NCI-H146 treated with DMSO at 0.1 percent for 48 hours (cell line): Measurements from ENCODE around the gene CYP26B1.

Source experiments
- DNase-seq: peaks from one replicate; lab custom pipeline; 2025; ENCODE audit not compliant: unreplicated experiment; lab: John Stamatoyannopoulos, UW

Gene CYP26B1

DNA sequence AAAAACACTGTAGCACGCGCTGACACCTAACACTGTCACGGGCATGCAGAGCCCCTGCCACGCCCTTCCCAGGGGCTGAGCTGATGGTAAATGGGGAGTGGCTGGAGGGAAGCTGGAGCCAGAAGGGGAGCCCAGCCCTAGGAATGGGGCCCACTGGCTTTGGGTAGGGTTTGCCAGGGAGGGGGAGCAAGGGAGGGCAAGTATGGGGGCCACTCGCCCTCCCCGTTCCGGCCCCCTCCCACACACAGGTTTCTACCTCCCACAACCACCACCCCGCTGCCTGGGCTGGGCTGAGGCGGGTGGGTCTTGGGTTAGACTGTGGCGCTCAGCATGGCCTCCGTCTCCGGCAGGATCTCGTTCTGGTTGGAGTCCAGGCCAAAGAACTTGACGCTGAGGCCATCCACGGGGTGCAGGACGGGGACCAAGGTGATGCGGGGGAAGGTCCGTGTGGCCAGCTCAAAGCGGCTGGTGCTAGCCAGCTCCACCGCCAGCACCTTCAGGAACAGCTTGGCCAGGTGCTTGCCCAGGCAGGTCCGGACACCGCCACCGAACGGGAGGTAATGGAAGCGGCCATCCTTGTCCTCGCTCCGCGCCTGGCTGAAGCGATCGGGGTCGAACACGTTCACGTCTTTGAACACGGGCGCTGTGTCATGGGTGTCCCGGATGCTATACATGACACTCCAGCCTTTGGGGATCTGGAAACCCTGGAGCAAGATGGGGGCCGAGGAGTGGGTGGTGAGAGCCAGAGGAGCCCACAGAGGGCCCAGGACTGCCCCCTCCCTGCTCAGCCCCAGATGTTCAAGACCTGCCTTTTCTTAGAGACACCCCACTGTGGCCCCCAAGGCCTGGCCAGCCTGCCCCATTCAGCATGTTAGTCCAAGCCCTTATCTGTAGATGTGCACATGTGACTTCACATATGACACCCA, 15.5 kb downstream of the CYP26B1 start:
- no peak for DNase-seq

DNA sequence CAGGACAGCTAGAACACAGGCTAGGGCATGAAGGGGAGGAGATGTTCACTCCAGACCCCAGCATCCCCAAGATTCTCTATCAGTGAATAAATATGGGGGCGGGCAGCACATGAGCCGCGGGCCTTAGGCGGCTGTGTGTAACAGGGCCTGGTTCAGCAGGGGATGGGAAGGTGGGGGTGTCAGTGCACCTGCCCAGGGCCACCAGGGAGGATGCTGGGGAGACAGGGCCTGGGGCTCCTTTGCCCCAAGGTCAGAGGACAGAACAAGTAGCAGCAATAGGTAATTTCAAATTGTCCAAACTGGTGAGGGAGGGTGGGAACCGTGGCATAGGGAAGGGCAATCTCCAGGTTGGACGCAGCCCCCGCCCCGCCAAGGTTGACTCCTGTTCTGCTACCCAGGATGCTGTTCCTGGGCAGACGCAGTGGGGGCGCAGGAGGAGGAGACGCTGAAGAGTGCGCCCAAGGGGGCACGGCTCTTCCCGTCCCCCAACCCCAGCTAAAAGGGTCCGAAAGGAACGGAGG, 16.2 kb downstream of the CYP26B1 start:
- DNase-seq, result no peak

DNA sequence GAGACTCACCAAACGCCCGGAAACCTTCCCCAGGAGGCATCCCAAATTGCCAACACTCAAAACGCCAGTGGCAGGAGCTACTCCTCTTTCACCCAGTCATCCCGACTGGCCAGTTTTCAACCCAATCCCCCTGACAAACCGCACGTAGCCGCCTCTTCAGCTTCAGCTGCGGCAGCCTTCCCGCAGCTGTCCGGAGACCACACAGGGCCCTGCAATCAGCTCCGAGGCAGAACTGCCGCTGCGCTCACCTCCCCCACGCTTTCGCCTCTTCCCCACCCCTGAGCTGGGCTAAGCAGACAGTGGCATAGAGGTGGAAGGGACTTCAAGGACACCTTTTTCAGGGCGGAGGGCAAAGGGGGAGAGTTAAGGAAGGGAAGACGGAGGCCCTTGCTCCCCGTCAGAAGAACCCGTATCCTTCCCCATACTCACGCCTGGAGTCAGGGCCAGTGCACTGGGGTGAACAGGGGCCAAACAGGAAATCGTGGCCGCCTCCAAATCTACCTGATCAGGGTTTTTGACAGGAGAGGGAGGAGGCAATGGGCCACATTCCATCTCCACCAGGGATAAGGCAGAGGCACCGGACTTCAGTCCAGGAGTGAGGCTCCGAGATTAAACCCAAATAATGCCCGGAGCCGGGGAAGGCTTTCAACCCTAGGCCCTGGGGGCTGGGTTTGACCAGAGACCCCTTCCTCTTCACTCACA, 16.9 kb downstream of the CYP26B1 start:
- no peak for DNase-seq

DNA sequence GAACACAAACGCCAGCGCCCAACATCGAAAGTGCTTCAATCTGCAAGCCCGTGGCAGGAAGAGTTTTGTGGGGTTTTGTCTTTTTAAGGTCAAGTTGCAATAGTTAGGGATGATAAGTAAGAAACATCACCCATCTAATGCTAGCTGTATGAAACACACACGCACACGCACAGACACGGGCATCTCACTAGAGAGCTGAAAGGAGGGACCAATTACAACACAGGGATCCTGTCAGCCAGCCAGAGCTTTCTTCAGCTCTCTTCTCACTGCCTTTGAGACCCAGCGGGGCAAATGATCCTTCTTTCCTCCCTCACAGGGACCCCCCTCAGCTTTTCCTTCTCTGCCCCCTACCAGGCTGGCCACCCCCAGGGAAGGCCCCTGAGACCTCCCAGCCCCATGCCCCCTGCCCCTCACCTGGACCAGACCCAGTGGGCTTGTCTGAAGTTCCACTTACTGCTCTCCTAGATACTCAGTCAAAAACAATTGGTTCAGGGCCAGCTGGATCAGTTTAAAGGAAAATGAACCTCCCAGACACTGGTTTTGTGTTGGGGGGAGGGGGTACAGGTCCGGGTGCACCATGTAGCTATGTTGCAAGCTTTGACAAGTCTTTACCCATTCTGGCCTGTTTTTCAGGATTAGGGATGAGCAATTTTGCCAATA, 17.9 kb downstream of the CYP26B1 start:
- DNase-seq, result no peak

DNA sequence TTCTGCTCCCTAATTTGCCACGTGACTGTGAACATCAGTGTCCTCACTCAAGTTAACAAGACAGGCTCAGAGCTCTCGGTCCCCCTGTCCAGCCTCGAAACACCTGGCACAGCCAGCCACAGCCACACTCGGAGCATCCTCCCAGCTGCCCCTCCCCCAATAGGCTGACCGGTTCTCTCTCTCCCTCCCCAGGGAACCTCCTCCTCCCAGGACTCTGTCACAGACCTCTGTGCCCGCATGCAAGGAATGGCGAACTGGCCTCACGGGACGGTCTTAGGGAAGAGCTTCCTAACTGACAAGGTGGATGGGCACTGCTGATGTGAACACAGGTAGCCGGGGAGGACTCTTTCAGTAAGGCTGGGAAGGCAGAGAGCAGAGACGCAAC, 18.8 kb downstream of the CYP26B1 start:
- no peak for DNase-seq

DNA sequence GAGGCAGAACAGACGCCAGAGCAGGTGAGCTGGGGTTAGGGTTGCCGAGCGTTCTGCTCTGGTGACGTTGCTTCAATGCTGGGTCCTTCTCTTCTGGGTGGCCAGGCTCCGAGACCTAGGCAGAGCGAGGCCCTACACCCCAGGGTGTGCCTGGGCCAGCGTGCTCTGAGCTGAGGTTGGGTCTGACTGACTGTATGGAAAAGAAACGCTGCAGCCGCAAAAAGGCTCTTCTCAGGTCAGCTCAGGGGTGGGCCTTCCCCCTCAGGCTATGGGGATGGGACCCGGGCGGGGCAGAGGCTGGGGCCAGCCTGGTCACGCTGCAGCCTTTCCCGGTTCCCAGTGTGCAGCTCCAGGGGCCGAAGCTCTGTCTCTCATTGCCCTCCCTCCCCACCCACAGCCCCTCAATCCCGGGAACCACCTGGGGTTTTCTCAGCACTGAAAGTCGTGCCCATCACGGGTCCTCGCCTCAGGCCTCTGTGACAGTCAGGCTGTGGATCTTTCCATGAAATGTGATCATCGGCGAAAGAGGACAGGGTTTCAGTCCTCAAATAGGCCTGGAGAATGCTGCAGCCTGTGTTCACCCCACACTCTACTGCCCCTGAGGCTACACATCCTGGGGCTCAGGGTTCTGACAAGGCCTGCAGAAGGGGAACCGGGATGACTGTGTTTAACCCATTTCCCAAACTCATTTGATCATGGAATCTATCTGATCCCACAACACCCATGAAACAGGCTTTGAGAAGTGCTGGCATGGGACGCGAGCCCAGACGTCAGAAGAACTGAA, 19.4 kb downstream of the CYP26B1 start:
- DNase-seq, result no peak

DNA sequence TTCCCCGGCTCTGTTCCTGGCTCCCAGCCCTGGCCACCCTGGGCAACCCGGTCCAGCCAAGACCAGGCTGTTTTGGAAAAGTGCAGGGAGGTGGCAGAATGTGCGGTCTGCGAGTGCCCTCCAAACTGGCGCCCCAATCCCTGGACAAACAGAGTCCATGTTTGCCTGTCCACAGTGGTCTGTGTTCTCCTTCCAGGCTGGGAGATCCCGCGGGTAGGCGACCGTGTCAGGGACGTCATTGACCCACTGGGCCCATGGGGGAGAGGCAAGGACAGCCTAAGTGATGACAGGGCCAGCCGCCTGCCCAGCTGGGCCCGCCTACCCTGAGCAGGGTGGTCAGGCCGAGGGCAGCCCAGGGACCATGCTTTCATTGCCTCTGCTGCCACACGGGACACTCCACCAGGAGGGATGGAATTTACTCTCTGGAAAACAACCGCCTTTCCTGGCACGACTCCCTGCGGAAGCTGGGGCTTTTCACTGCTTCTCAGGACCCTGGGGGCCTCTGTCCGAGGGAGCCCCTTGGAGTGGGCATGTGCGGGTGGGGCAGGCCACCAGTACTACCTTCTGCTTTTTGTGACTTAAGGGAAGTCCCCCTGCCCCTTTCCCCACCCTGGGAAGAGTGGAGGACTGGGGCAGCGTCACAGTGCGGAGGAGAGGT, 20.1 kb downstream of the CYP26B1 start:
- no peak for DNase-seq

DNA sequence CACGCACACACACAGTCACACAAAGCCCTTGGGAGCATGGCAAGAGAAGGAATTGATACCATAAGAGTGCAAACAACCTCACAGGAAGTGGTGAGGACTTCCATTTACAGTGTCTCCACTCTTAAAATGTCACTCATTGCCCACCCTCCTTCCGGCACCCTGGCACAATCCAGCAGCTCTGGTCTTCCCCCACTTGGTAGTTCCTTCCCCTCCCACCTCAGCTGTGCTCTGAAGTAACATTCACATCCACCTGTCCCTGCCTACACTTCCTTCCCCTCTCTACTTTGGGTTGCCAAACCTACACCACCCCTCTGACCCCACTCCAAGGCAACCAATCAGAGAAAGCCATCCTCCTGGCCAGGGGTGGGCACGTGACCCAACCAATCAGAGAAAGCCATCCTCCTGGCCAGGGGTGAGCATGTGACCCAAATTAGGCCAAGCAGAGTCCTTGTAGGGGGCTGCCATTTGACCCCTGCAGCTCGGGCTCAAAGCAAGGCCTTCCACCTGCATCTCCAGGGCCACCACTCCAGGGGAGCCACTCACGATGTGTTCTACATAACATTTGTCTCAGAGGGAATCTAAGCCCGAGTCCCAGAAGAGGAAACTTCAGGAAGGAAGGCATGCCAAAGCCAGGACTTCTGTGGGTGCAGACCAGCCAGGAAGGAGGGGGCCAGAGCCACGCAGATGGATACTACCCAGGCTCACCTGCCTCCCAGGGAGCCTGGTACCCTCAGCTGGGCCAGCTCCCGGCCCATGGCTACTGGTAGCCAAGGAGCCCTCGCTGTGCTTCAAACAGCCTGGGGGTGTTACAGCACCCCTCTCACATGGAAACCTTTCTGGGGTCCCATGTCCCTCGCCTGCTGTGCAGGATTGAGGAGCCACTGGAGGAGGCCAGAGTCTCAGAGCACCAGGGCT, 21.2 kb downstream of the CYP26B1 start:
- DNase-seq, result no peak

DNA sequence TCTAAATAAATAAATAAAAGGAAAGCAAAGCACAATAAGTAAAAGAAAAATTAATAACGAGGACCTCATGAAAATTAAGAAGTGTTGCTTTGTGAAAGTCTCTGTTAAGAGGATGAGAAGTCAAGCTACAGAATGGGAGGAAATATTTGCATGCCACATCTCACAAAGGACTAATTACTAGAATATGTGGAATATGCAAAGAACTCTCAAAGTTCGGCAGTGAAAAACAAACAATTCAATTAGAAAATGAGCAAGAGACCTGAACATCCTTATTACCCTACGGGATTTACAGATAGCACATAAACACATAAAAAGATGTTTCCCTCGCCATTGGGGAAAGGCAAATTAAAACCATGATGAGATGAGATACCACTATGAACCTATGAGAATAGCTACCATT, 23.3 kb downstream of the CYP26B1 start:
- no peak for DNase-seq

DNA sequence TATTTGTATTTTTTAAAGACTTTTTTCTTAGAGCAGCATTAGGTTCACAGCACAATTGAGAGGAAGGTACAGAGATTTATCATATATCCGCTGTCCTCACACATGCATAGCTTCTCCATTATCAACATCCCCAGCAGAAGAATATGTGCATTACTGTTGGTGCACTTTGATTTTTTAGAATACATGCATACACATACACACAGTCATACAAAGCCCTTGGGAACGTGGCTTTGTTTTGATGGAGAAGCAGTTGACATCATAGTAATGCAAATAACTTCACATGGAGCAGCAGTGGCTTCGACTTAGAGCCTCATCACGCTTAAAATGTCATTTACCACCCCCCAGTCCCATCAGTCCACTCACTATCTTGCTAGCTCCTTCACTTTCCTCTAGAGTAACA, 26.5 kb downstream of the CYP26B1 start:
- no peak for DNase-seq

DNA sequence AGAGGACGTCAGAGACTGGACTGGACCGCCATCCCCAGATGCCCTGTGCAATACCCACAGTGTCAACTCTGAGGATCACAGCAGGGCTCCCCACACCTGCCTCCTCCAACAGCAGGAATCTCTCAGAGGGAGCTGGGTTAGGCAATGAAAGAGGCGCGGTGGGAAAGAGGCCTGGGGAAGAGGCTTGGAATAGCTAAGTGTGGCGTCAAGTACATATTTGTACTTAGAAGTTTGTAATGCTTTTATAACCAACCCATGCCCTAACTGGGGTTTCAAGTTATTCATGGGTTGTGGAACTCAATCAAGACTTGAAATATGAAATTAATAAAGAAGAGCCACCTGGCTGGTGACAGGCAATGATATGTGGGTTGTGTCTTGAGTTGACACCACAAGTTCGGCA, 28.7 kb downstream of the CYP26B1 start:
- DNase-seq, result peak; percentile 4

DNA sequence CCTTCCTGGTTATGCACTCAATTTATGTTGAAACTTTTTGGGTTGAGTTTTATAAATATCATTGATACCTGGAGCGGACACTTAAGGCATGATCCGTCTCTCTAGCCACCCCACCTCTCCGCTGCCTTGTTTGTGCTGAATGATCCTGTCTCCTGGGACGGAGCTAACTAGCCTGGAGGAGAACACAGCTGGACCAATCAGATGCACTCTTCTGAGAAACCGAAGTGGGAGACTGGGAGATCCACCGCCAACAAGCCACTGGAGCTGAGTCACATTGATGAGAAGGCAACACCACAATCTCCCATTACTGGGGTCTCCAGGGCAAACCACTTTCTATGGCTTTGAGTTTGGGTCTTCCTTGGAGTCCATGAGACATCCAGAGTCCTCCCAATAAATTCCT, 29.3 kb downstream of the CYP26B1 start:
- no peak for DNase-seq

DNA sequence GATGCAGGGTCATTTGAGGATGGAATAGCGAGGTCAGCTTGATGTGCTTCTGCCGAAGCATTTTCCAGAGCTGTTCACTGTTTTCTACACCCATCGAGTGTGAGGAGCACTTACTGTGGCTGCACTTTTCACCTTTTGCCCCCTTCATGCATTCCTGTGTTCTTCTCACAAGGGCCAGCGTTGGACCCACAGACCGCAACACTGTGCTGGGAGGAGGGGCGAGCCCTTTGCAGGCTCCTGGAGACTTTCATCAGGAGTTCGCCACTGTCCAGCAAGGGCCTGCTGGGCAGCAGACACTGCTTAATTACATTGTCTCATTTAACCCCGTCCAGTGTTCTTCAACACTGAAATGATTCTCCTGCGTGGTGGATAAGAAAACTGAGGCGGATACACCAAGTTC, 29.9 kb downstream of the CYP26B1 start:
- no peak for DNase-seq

DNA sequence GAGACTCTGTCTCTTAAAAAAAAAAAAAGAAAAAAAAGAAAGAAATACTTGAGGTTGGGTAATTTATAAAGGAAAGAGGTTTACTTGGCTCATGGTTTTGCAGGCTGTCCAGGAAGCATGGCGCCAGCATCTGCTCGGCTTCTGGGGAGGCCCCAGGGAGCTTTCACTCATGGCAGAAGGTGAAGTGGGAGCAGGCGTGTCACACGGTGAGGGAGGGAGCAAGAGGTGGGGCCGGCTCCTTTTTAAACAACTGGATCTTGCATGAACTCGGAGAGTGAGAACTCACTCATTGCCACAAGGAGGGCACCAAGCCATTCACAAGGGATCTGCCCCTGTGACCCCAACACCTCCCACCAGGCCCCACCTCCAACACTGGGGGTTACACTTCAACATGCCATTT, 30.6 kb downstream of the CYP26B1 start:
- DNase-seq, result no peak

DNA sequence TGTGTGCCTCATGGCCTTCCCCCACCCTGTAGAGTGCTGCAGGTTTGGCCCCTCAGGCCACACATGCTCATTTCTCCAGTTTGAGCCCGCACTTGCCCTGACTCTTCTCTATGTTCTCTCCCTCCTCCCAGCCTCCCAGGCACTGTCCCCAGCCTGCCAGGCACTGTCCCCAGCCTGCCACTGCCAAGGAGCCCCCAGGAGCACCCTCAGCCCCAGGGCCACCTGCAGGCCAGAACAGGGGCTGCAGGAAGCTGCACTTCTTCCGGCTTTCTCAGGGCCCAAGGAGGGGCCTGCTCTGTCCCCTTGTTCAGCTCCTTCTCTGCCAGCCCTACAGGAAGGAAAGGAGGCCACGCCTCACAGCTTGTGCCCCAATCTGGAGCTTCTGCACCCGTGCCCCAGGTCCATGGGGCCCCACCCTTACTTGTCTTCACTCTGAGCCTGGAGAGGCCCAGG, 31.6 kb downstream of the CYP26B1 start:
- no peak for DNase-seq

DNA sequence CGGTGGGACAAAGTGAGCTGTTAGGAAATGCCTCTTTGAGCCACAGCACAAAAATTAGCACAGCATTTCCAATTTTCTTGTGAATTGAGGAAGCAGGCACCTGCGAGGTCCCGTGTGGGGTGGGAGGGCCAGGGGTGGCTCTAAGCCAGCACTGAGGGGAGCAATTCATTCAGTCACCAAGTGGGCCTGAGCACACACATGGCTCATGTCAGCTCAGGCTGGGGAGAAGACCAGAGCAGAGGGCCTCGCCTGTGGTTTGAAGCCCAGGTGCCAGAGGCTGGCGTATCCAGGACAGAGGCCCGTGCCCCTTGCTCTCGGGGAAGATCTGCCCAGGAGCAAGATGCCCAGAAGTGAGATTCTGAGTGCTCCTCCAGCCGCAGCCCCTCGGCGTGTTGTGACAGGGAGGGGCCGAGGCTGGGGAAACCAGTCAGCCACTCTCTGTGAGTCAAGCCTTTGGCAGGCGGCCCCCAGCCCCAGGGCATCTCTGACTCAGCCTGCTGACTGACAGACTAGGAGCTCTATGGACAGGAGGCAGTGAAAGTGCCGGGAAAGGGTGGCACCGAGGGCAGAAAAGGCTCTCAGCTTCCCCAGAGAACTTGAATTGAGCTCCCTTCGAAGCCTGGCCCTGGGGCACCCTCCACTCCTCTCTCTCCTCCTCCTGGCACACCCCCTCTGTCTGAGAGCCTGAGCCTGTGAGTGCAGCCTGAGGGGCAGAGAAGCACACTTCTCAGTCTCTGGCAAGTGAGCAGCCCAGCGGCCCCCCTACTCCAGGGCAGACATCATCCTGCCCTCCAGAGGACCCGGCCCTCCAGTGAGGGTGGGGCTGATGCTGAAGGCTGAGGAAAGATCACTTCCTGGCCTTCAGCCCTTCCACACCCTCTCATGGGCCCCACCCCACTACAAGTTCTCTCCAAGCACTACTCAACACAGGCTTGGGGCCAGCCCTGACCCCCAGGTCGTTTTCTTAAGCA, 32.3 kb downstream of the CYP26B1 start:
- no peak for DNase-seq

DNA sequence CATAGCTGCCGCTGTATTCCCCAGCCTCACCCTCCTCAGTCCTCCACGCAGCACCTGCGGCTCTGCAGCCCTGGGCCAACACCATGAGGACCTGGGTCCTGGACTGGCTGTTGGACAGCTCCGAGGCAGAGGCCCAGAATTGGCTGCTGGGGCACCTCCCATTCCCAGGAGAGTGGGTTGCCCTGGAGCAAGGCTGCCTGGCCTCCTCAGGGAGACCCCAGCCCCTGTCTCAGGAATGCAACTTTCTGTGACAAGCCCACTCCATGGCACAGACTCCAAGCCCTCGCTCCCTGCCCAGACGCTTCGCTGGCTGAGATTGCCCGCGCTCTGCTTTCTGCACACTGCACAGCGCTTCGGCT, 33.0 kb downstream of the CYP26B1 start:
- no peak for DNase-seq
